ENCODE data around the gene SLCO4A1.

- TF ChIP-seq HDAC2 (IDR thresholded peaks at IDR 0.05) (no peak), CTCF (IDR thresholded peaks at IDR 0.05 in 2 of 3, conservative IDR thresholded peaks at IDR 0.05 in 1 of 3; ENCODE audit: insufficient read depth in 2 of 3, low read depth in 1 of 3, low read length in 3 of 3) (no peak), HNRNPUL1 (IDR thresholded peaks at IDR 0.05; ENCODE audit: low read length) (no peak), TARDBP (IDR thresholded peaks at IDR 0.05) (no peak), MAFK (IDR thresholded peaks at IDR 0.05; ENCODE audit: low read length) (no peak)
- TF ChIP-seq, protein P1, sequence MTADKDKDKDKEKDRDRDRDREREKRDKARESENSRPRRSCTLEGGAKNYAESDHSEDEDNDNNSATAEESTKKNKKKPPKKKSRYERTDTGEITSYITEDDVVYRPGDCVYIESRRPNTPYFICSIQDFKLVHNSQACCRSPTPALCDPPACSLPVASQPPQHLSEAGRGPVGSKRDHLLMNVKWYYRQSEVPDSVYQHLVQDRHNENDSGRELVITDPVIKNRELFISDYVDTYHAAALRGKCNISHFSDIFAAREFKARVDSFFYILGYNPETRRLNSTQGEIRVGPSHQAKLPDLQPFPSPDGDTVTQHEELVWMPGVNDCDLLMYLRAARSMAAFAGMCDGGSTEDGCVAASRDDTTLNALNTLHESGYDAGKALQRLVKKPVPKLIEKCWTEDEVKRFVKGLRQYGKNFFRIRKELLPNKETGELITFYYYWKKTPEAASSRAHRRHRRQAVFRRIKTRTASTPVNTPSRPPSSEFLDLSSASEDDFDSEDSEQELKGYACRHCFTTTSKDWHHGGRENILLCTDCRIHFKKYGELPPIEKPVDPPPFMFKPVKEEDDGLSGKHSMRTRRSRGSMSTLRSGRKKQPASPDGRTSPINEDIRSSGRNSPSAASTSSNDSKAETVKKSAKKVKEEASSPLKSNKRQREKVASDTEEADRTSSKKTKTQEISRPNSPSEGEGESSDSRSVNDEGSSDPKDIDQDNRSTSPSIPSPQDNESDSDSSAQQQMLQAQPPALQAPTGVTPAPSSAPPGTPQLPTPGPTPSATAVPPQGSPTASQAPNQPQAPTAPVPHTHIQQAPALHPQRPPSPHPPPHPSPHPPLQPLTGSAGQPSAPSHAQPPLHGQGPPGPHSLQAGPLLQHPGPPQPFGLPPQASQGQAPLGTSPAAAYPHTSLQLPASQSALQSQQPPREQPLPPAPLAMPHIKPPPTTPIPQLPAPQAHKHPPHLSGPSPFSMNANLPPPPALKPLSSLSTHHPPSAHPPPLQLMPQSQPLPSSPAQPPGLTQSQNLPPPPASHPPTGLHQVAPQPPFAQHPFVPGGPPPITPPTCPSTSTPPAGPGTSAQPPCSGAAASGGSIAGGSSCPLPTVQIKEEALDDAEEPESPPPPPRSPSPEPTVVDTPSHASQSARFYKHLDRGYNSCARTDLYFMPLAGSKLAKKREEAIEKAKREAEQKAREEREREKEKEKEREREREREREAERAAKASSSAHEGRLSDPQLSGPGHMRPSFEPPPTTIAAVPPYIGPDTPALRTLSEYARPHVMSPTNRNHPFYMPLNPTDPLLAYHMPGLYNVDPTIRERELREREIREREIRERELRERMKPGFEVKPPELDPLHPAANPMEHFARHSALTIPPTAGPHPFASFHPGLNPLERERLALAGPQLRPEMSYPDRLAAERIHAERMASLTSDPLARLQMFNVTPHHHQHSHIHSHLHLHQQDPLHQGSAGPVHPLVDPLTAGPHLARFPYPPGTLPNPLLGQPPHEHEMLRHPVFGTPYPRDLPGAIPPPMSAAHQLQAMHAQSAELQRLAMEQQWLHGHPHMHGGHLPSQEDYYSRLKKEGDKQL (CRISPR knock-in tag; IDR thresholded peaks at IDR 0.05; ENCODE audit: borderline replicate concordance): no peak
These were observed 31.3 kb upstream of the SLCO4A1 start for GRCh38 chr20:62611012-62611411.

Data from K562 (cell line).